CD4-positive, alpha-beta T cell (primary cell): ENCODE results near the gene NDRG2. TPM values are rescaled to one million over a fixed set of nuclear protein-coding genes. Genes with fewer than 3 reads are reported as not detected.

Experiments
- ATAC-seq: fragments of 200-7000 bp; cut with Tn5 transposase; one replicate; pipeline ENCODE4 v1.10.0; 2022; ENCODE audit warnings: mild to moderate bottlenecking; ENCODE audit not compliant: poor library complexity
- CTCF ChIA-PET: fragments of 350-600 bp; sonication (Branson Sonifier 250); formaldehyde crosslinking; loops from one replicate; lab custom pipeline; 2021; ENCODE audit warnings: antibody characterized with exemption, inconsistent platforms; lab: Charles Lee
- POLR2A ChIA-PET: fragments of 350-600 bp; sonication (Branson Sonifier 250); formaldehyde crosslinking; loops from one replicate; lab custom pipeline; 2021; ENCODE audit warnings: antibody characterized with exemption, inconsistent platforms; lab: Charles Lee
- DNase-seq, 14 experiments: peaks; one replicate each; pipeline ENCODE4 v3.0.0-alpha.2; 2013 to 2020; ENCODE audit warnings: mixed read lengths in 2 of 14
- H3K27ac ChIP-seq, 2 donors: one replicate each; pipeline versions ENCODE4 v1.5.1 to v1.7.0; 2013; ENCODE audit warnings: low read length in 2 of 2, low read depth in 1 of 2, mild to moderate bottlenecking in 1 of 2
- H3K27me3 ChIP-seq, 2 experiments: 1 replicate in 1 of 2; 2 replicates in 1 of 2; pipeline versions ENCODE4 v1.6.1 to v1.7.0; 2013; ENCODE audit warnings: low read length in 2 of 2, control low read depth in 1 of 2, mild to moderate bottlenecking in 1 of 2, moderate library complexity in 1 of 2; ENCODE audit not compliant: insufficient read depth in 2 of 2, control insufficient read depth in 1 of 2
- H3K36me3 ChIP-seq: one replicate; pipeline ENCODE4 v1.6.1; 2013; ENCODE audit warnings: low read length, control low read depth; ENCODE audit not compliant: insufficient read depth
- H3K4me1 ChIP-seq: one replicate; pipeline ENCODE4 v1.6.1; 2013; ENCODE audit warnings: low read length, control low read depth; ENCODE audit not compliant: insufficient read depth
- H3K4me3 ChIP-seq: one replicate; pipeline ENCODE4 v1.5.1; 2013; ENCODE audit warnings: mild to moderate bottlenecking, low read length, moderate library complexity
- H3K9me3 ChIP-seq, 2 experiments: 1 replicate in 1 of 2; 2 replicates in 1 of 2; pipeline versions ENCODE4 v1.6.1 to v1.7.0; 2013; ENCODE audit warnings: low read length in 2 of 2, mild to moderate bottlenecking in 2 of 2, control low read depth in 1 of 2, moderate library complexity in 1 of 2; ENCODE audit not compliant: control insufficient read depth in 1 of 2, insufficient read depth in 1 of 2
- H3K27ac Mint-ChIP-seq: one replicate; pipeline ENCODE4 v1.8.0; 2020; ENCODE audit warnings: mixed read lengths
- H3K27me3 Mint-ChIP-seq: one replicate; pipeline ENCODE4 v1.8.0; 2021; ENCODE audit warnings: mixed read lengths
- H3K36me3 Mint-ChIP-seq: one replicate; pipeline ENCODE4 v1.8.0; 2021; ENCODE audit warnings: low read depth, mixed read lengths
- H3K4me1 Mint-ChIP-seq: one replicate; pipeline ENCODE4 v1.8.0; 2021; ENCODE audit warnings: low read depth, mixed read lengths
- H3K4me3 Mint-ChIP-seq: one replicate; pipeline ENCODE4 v1.8.0; 2020; ENCODE audit warnings: mild to moderate bottlenecking, mixed read lengths
- H3K9me3 Mint-ChIP-seq: one replicate; pipeline ENCODE4 v1.8.0; 2020; ENCODE audit warnings: mixed read lengths
- CTCF ChIP-seq: fragments of 200-600 bp; IDR thresholded peaks from one replicate; pipeline ENCODE4 v1.8.0; 2022; ENCODE audit warnings: antibody characterized with exemption, mild to moderate bottlenecking
- intact Hi-C, 2 experiments: fragments of 100-400 bp; cut with DNase I in 1 of 2; cut with micrococcal nuclease in 1 of 2; formaldehyde crosslinking; loops; one replicate each; pipeline versions ENCODE4 v1.15.1 to v1.9.0; 2023 to 2025; cut with DNase I, micrococcal nuclease
- total RNA-seq, 174 experiments: library from RNA in 2 of 174; stranded (reverse) in 2 of 174; gene quantifications; one replicate each; pipeline ENCODE4 v1.2.3 and lab custom pipeline; 2021 to 2026

The NDRG2 gene
- total RNA-seq, 2 experiments from 2014 or later: 26.7 to 28.6 TPM

DNA sequence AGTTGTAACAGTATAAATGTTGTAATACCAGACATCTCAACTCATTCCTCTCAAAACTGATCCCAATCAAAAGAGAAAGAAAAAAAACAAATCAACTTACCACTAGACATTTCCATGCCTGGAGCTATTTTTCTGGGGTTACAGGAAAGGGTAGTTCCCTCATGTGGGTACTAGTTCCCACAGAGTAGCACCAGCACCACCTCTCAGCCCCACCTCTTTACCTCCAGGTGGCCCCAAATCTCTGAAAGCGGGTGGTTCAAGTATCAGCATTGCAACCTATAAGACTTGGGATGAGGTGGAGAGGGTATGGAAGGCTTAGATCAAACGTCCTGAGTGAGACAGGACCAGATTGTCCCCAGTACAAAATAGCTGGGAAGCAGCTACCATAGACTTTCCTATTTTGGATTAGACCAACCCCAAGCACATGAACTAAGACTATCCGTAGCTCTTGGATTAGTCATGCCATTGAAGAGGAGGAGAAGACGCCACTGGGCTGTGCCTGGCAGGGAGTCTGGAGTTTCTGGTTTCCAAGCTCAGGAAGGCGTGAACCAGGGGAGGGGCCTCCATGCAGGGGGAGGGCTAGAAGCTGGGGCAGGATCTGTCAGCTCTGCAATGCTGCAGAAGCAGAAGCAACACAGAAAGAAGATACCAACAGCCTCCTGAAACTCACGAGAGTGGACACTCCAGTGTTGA is 26.0 kb downstream of the NDRG2 start, which contains the start of gene SLC39A2:
Gene SLC39A2, plus strand, starts transcription at position 620 of the 693 bp plus-strand sequence. CDS start 154 bp downstream, outside the sequence.
- Mint-ChIP-seq H3K4me1 (peaks cover 34% of the 10 kb centered on the region), H3K9me3 (no peaks in the 10 kb centered on the region), H3K27ac (peak within 1 kb of the TSS; percentile 40), H3K27me3 (no peaks in the 10 kb centered on the region), H3K4me3 (no peak within 1 kb of the TSS), H3K36me3 (peaks cover 47% of the 10 kb centered on the region)
- no peaks in the 10 kb centered on the region for H3K27me3 ChIP-seq
- DNase-seq (no peak), ATAC-seq (no peak)
- peaks cover 36% of the 10 kb centered on the region for H3K36me3 ChIP-seq
- intact Hi-C loops: no loop called here
- H3K27ac ChIP-seq: no peak within 1 kb of the TSS
- no peaks in the 10 kb centered on the region for H3K9me3 ChIP-seq
- H3K4me1 ChIP-seq: no peaks in the 10 kb centered on the region
- no peak for TF ChIP-seq CTCF
- no peak within 1 kb of the TSS for H3K4me3 ChIP-seq
- CTCF ChIA-PET: interaction anchor here (2.7 kb wide), 1 partner anchor 16 kb away, joined by 12 read pairs; no protein-coding TSS in a partner anchor
- POLR2A ChIA-PET: no interaction called here

DNA sequence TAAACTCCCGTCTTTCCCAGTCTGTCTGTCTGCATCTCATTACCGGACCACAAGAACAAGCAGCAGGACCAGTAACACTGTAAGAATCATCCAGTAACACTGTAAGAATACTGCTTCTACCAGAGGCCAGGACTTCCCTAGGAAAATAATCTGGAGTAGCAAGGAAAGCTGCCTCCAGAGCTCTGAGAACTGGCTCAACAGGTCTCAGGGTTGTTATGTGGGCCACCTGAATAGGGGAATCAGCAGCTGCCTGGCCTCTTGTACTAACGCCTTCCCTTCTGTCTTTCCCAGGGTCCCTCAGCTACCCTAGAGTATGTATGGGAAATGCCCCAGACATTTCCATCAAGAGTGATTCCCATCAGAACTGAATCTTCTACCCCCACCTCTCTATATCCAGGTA is 26.7 kb downstream of the NDRG2 start:
- Histone ChIP-seq H3K4me1 (no peaks in the 10 kb centered on the region), H3K4me3 (no peak overlapping the region), H3K9me3 (no peaks in the 10 kb centered on the region), H3K27ac (no peak overlapping the region), H3K27me3 (no peaks in the 10 kb centered on the region), H3K36me3 (peaks cover 43% of the 10 kb centered on the region)
- POLR2A ChIA-PET: no interaction called here
- Mint-ChIP-seq H3K4me1 (peaks cover 34% of the 10 kb centered on the region), H3K4me3 (no peak overlapping the region), H3K27ac (peak overlapping the region; percentile 40), H3K36me3 (peaks cover 54% of the 10 kb centered on the region), H3K9me3 (no peaks in the 10 kb centered on the region), H3K27me3 (no peaks in the 10 kb centered on the region)
- TF ChIP-seq CTCF: no peak
- DNase-seq (no peak), ATAC-seq (no peak)
- CTCF ChIA-PET: interaction anchor here (2.7 kb wide), 1 partner anchor 17 kb away, joined by 12 read pairs; no protein-coding TSS in a partner anchor
- intact Hi-C loops: no loop called here

- no peaks in the 10 kb centered on the region for H3K4me1 ChIP-seq
- no peak for TF ChIP-seq CTCF
- H3K4me3 ChIP-seq: no peak overlapping the region
- ATAC-seq (no peak), DNase-seq (no peak)
- Mint-ChIP-seq H3K27me3 (no peaks in the 10 kb centered on the region), H3K4me3 (no peak overlapping the region), H3K4me1 (peaks cover 34% of the 10 kb centered on the region), H3K36me3 (peaks cover 59% of the 10 kb centered on the region), H3K9me3 (no peaks in the 10 kb centered on the region), H3K27ac (peak overlapping the region; percentile 8)
- no peak overlapping the region for H3K27ac ChIP-seq
- H3K36me3 ChIP-seq: peaks cover 48% of the 10 kb centered on the region
- intact Hi-C loops: no loop called here
- H3K9me3 ChIP-seq: no peaks in the 10 kb centered on the region
- ChIA-PET CTCF (interaction anchor here (0.9 to 2.7 kb wide), 3 partner anchors 8 to 27 kb away, joined by 3 to 12 read pairs (median 4); no protein-coding TSS in a partner anchor), POLR2A (interaction anchor here (0.6 to 0.9 kb wide), 3 partner anchors 13 to 73 kb away, joined by 3 to 4 read pairs (median 3); no protein-coding TSS in a partner anchor)
- H3K27me3 ChIP-seq: no peaks in the 10 kb centered on the region
These were observed 27.3 kb downstream of the NDRG2 start for GRCh38 chr14:20997564-20997963.
